ENCODE data around the gene CCSER1.

CCSER1 gene

DNA sequence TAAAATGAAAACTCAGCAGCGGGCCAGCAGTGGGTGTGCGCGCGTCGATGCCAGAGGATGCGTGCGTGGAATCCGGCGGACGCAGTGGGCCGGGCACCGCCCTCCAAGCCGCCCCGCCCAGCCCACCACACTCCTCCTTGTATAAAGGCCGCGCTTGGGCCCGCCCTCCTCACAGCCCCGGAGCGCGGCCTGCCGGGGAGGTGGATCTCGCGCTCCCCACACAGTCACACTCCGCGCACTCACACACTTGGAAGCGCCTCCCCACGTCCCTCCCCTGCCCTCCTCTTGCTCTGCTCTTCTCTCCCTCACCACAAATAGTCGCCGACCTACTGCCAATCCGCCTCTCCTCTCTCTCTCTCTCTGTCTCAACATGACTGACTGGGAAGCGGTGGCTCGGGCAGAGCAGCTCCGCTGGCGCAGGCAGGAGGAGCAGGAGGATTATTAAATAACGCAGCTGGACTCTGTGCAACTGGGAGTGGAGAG lies at the start of gene CCSER1:
TSS of gene CCSER1 (plus strand) at position 172 of the 483 bp plus-strand sequence.
- peak; percentile 78 for DNase-seq

DNA sequence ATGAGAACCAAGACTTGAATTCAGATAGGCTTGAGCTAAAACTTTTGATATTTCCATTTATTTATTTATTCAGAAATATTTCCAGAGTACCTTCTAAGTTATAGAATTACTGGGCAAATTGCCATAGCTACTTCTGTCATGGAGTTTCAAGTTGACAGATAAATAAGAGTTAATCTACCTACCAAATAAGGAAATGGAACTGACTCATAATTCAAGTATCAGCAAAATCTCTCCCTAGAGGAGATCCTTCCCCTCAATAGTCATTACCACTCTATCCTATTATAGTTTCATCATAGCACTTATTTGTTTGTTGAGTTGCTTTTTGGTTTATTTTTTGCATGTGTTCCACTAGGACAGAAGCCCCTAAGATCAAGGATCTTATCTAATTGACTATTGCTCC lies 48.8 kb upstream of the CCSER1 start:
- no peak for DNase-seq

DNA sequence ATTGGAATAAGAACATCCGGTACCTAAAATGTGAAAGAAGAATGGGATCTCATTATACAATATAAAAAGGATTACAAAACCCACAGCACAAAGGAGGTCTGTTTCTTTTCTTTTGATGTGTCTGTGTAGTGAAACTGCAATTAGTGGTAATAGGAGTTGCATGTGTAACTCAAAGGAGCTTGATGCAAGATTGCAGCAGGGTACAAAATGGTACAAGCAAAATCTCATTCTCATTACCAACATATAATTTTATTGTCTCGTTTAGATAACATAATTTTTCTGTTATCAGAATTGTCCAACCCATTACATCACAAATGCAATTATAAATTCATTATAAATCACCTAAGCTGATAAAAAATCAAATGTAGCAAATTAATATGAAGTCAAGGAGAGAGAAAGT lies 47.1 kb upstream of the CCSER1 start:
- no peak for DNase-seq

DNA sequence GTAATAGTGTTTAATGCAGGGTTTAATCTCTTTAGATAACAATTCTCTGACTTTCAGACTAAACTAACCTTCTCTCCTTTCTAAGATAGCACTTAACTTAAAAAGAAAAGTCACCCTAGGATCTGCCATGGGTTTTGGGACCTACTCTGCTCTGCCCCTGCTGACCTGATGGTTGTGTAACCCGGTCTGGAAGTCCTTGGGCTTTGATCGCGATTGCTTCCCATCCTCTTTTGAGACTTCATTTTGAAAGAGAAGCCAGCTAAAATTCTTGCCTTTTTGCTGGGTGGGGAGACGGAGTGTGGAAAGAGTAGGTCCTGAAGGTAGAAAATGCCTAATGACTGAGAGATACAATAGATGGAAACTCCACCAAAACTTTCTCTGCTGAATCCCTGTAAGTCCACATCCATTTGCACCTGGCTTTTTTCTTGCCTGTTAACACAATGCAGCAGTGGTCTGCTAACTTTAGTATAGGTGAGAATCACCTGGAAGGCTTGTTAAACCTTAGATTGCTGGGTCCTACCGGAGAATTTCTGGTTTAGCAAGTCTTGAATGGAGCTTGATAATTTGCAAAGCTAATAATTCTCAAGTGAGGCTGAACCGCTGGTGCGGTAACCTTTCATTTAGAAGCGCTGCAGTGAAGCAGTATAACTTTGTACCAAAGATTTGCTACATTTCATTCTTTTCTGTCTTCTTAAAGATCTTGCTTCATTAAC lies 45.6 kb upstream of the CCSER1 start:
- DNase-seq: no peak

DNA sequence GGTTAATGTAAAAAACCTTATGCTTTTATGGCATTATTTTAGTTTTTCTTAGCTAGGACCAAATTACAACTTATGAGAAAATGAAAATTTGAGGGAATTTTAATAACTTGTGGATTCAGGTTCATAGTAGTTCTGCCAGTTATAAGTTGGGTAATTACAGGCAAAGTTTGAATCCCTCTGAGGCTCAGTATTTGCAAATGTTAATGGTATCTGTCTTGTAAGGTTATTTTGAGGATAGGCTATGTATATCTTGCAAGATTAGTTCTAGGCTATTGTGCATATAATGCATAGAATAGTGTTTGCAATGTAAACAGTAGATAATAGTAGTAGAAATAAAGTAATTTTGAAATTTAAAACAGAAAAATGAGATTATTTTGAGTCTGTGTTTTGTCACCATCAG lies 44.7 kb upstream of the CCSER1 start:
- DNase-seq: no peak

DNA sequence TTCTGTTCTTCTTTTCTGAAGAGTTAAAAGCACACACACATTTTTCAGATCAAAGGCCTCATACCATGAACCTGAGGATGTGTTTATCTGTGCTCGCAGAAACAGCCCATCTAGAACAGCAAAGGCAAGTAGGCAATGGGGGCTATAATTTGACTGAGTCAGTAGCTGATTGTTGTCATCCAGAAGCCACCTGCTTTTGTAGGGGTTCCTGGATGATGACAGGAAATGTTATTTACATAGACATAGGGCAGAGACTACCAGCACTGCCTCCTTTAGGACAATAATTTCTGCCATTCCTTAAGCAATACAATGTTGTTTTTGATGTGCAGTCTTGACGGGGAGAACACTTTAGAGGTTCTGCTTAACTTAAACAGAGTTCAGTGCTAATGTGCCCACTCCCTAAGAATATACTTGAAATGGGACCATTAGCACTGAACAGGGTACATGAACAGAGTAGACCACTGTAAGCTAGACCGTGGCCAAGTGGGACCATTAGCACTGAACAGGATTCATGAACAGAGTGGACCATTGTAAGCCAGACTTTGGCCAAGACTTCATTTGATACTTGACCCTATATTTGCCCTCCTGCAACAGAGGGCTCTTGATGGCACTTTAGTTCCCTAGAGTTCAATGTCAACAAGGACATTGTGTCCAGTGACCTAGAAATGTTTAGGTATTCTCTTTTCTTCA lies 42.8 kb upstream of the CCSER1 start:
- no peak for DNase-seq

DNA sequence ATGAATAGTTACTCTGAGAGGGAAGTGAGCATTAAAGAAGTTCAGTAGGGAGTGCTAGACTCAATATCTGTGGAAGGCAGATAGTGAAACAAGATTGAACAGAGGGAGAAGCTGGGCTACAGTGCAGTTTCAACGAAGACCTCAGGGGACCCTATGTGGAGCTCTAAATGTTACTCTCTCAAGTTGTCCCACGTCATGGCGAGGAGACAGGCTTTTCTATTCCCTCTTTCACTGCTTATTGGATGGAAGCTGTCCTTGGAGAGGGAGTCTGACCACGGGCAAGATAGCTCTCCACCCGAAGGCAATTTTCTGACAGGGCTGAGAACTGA lies 42.3 kb upstream of the CCSER1 start:
- no peak for DNase-seq

DNA sequence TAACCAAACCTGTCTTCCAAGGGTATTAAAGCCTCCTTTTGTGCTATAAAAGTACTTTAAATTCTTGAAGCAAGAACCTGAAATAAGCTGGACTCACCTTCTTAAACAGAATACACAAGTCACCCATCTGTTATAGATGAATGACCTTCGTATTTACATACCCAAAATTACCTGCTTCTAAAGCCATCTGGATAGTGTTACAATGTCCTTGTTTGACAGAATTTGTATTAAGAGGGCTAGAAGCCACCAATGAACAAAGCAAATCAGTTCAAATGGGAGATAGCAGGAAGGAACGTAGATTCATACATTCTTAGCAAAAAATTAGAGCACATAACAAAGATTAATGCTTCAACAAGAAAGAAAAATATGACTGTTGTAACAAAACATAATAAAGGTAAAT lies 33.7 kb upstream of the CCSER1 start:
- DNase-seq: no peak

DNA sequence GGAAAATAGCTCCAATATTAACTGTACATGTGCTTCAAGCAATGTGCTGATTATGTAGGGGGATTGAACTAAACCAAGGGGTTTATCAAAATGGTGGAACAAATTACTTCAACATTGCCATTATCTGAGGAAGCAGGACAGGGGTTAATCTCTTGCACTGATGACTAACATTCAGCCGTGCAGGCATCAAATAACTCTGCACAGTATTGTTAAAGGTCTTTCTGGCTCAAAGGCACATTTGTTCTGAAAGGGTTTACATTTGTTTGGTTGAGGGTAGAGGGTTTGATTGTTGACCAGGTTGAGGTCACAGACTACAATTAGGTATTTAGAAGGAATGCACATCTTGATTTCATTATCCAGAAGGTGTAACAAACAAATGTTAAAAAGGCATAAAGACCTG lies 32.2 kb upstream of the CCSER1 start:
- DNase-seq: no peak

DNA sequence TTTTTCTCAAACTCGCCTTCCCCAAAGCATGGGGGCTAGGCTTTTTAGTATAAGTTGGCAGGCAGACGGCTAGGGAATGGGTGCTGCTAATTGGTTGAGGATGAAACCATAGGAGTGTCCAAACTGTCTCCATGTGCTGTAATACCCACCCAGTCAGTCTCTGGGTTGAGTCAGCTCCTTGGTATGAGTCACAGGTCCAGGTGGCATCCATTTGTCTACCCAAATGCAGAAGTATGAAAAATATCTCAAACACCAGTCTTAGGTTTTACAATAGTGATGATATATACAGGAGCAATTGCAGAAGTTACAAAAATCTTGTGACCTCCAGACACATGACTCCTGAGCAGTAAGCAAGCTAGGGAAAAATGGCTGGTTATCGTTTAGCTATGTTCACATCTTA lies 27.4 kb upstream of the CCSER1 start:
- no peak for DNase-seq

DNA sequence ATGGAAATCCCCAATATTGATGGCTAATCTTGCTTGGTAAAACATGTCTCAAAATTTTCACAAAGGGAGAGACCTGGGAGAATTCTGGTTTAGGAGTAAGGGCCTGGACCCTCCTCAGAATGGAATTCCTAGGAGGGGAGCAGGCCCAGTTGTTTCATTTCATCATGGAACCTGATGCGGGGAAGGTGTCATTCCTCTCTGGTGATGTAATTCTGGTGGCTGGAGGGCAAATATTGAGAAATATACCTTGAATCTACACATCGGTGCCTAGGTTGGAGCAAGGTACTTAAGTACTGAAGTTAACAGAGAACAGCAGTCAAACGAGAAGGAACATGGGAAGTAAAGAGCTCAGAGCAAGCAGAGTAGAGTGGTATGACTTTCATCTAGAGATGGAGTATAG lies 23.2 kb upstream of the CCSER1 start:
- no peak for DNase-seq

DNA sequence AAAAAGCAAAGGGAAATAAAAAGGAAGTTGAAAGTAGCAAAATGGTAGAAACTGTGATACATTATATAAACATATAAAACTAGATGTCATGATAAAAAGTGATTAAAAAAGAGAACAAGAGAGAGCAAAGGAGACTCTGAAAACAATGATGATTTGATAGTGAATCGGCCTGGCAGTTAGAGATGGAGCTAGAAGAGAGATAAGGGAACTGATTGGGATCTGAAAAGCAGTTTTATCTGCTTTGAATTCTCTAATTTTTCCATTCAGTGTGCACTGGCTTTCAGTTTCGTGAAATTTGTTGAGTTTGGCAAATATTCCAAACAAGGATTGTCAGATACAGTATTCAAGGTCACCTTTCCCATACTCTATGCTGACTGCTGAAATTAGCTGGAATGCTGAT lies 21.9 kb upstream of the CCSER1 start:
- no peak for DNase-seq

DNA sequence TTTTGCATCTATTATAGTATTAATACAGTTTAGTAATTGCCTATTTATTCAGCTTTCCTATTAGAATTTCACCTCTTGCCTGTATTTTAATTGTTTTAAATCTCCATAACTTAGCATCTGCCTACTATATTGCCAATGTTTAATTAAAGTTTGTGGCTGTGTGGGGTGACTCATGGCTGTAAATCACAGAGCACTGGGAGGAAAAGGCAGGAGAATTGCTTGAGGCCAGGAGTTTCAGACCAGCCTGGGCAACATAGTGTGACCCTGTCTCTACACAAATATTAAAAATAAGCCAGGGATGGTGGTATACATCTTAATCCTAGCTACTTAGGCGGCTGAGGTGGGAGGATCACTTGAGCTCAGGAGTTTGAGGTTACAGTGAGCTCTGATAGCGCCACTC lies 14.5 kb upstream of the CCSER1 start:
- DNase-seq: no peak

DNA sequence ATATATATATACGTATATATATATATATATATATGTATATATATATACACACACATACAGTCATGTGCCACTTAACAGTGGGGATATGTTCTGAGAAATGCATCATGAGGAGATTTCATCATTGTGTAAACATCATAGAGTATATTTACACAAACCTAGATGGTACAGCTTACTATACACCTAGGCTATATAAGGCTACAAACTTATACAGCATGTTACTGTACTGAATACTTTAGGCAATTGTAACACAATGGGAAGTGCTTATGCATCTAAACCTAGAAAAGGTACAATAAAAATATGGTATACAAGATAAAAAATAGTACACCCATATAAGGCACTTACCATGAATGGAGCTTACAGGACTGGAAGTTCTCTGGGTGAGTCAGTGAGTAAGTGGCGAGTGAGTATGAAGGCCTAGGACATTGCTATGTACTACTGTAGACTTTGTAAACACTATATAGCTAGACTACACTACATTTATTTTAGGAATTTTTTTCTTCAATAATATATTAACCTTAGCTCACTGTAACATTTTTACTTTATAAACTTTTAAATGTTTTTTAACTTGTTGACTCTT lies 13.2 kb upstream of the CCSER1 start:
- DNase-seq: no peak

DNA sequence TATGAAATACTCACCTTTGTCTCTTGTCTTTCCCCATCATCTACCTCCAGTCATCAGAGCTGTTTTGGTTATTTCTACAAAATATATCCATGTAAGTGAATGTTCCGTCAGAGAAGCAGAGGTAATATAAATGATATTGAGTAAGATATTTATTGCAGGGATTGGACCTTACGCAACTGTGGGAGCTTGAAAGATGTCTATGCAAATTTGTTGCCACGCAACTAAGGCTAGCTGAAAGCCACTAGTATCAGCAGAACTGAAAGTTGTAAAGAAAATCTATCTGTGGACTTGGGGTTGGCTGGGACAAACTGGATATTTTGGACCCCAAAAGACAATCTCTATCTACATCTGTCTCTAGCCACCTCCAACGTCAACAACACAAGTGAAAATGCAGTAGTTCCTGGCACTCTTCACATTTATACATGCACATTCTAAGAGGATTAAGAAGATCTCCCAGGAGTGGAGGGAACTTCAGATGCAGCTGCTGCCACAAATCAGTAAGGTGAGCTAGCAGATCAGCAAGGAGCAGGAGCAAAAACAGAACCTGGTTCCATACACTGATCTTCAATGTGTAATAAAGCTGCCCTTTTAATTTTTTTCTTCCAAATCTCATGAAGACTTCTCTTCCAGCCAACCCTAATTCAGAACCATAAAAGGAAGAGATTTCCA lies 8.5 kb upstream of the CCSER1 start:
- DNase-seq: no peak

DNA sequence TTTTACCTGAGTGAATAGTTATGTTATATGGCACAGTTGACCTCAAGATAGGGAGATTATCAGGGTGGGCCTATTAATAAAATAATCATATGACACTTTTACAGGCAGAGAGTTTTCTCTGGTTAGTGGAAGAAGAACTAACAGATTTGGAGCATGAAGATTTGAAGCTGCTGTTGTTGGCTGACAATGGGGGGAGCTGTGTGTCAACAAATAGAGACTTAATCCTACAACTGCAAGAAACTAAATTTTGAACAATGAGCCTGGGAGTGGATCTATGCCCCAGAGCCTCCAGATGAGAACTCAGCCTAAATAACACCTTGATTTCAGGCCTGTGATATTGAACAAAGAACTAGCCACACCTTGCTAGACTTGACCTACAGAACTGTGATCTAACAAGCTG lies 7.2 kb upstream of the CCSER1 start:
- no peak for DNase-seq

DNA sequence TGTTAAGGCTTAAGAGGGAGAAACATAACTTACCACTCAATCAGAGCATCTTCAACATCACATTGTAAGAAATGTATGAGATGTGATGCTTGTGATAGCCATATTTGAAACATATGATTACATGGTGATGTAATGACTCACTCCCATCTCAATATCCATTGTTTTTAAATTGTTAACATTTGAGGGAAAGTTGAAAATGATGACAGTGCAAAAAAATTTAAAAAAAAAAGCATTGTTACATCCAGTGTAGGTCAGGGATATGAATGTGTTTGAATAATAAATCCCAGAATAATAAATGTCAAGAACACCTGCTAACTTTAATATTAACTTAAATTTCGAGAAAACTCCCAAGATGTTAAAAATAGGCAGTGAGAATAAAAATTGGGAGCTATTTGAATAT lies 6.4 kb upstream of the CCSER1 start:
- no peak for DNase-seq

DNA sequence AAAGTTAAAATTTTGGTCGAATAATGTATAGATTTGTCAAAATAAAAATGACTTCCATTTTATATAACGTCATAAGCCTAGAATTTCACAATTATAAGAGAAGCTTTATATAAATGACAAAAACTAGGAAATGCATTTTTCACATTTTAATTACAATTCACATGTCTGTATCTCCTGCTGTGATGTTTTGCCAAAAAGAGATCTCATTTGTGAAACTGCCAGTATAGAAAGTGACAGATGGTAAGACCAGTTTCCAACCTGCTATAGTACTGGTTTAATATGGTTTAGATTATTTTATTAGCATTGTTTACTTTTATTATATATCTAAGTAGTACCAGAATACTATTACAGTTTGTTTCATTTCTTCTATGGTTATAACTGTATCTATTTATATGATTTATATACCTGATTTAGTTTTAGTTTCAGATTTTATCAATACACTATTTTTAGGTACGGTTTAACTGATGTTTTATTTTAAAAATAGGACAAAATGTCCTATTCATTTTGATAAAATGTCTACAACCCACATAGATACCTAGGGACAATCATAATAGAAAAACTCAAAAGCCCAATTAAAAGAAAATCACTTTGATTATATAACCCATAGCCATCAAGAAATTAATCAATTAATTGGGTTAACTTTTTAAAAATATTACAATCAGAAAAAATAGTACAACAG lies 5.4 kb upstream of the CCSER1 start:
- no peak for DNase-seq

DNA sequence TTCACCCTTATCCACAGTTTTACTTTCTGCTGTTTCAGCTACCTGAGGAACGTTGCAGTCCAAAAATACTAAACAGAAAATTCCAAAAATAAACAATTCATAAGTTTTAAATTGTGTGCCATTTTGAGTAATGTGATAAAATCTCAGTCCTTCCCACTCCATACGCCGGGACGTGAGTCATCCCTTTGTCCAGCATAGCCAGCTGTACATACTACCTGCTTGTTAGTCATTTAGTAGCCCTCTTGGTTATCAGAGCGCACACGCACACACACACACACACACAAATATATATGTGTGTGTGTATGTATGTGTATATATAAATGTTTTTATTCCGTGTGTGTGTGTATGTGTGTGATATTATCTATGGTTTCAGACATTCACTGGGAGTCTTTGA lies 4.8 kb upstream of the CCSER1 start:
- no peak for DNase-seq

DNA sequence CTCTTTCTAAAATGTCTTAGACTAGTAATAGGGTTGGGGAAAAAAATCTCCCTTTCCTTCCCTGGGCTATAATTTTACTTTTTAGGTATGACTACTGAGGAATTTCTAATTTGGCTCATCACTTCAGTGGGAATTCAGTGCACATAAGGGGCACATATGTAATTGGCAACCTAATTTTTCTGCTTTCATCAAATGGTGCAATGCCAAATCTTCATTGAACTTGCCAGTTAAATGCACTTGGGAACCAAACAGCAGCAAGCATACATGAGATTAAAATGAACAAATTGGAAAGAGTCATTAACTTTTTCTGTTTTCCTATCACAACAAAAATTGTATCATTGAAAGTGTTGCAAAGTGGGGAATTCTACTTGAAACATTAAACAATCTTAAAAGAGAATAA lies 2.9 kb upstream of the CCSER1 start:
- DNase-seq: no peak

DNA sequence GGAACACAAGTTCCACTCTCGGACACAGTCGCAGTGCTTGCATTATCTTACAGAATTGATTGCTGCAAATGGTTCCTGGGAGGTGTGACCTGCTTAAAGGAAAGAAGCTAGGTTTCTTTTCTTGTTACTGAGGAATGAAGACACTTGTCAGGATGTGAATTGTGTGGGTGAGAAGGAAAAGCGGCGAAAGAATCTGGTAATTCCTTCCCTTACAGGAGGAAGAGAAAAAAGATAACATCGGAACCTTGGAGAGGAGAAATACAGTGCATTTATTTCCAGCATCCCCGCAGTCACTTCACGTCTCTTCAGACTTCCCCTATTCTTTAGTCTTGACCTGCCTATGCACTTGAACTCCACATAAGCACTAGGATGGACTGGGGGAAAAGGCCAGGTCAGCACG lies 389 bp upstream of the CCSER1 start:
- DNase-seq: no peak

DNA sequence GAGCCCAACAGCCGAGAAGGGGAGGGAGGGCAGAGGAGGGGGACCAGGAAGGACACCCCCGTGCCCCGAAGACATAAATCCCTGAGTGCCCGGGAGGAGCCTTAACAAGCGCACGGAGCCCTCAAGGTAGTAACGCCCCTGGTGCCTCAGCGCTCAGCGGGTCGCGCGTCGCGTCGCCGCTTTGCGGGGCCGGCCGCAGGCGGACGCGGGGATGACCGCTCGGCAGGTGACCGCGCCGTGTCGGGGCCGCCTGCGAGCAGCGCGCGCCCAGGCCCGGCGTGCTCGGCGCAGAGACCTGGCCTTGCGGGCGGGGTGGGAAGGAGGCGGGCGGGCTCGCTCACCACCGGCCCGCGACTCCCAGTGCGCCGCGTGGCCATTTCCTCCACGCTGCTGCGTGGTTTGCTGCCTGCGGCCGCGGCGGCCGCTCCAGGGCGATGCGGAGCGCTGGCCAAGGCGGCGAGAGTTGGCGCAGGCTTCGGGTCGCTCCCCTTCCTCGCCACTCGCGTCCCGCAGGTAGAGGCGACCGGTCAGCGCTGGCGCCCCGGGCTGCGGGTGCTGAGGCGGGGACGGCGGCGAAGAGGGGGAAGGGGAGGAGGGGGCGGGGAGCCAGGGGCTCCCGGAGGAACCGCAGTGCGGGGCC lies 632 bp downstream of the CCSER1 start:
- no peak for DNase-seq

DNA sequence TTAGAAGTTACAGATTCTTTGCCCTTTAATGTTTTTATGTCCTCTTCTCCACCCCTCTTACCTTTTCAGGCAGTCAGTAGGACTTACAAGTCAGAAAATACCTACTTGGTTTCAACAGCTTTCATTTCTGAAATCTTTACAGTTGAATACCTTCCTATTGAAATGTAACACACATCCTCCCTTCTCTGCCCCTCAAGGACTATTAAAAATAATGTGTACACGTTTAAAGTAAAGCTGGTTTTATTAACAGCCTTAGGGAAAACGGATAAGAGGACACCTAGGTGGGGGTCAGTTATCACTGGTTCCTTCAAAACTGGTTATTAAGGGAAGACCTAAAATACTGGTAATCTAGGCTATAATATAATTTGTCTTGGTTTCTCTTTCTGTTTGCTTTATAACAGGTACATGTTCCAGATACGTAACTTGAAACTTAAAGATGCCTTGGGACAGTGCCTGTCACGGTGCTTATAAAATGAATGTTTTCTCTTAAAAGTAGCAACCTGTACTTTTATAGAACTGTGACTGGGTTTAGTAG lies 1.8 kb downstream of the CCSER1 start:
- DNase-seq: no peak

Measured in NCI-H345 (cell line).